Retinal pigment epithelial cell (primary cell): ENCODE results near the gene NEK3.

Source experiments
- DNase-seq: peaks from one replicate; pipeline ENCODE4 v3.0.0-alpha.2; 2010; ENCODE audit warnings: low read depth
- H3K4me3 ChIP-seq: 2 replicates; pipeline ENCODE4 v1.5.1; 2011; ENCODE audit warnings: mild to moderate bottlenecking, low read length, control low read depth, moderate library complexity
- CTCF ChIP-seq: conservative IDR thresholded peaks from 2 replicates; pipeline ENCODE4 v1.5.1; 2011; ENCODE audit warnings: low read depth, low read length, control low read depth, inconsistent platforms

NEK3 gene

GRCh38 chr13:52130641-52131040 lies 28.8 kb downstream of the NEK3 start:
- no peak for TF ChIP-seq CTCF
- no peak for DNase-seq
- H3K4me3 ChIP-seq, result no peak overlapping the region

- peak within 1 kb of the TSS; percentile 72 for H3K4me3 ChIP-seq
- TF ChIP-seq CTCF, result peak; percentile 67
- no peak for DNase-seq
Measured at GRCh38 chr13:52128714-52129700, 30.4 kb downstream of the NEK3 start, which contains the start of gene NEK5. Gene NEK5, minus strand, starts transcription at chr13:52129073. Its CDS starts 1,591 bp downstream, at chr13:52127482.

- peak; percentile 84 for TF ChIP-seq CTCF
- peak overlapping the region; percentile 72 for H3K4me3 ChIP-seq
- no peak for DNase-seq
Measured at GRCh38 chr13:52127783-52128702, 31.4 kb downstream of the NEK3 start.

GRCh38 chr13:52127378-52127777 lies 32.0 kb downstream of the NEK3 start:
- H3K4me3 ChIP-seq, result no peak overlapping the region
- DNase-seq, result no peak
- no peak for TF ChIP-seq CTCF

- no peak overlapping the region for H3K4me3 ChIP-seq
- no peak for DNase-seq
- TF ChIP-seq CTCF, result no peak
Measured at GRCh38 chr13:52125547-52125946, 33.9 kb downstream of the NEK3 start.

- no peak overlapping the region for H3K4me3 ChIP-seq
- TF ChIP-seq CTCF, result no peak
- no peak for DNase-seq
Measured at GRCh38 chr13:52118595-52118994, 40.8 kb downstream of the NEK3 start.
